Measurements from ENCODE around the gene GARIN5B.

GARIN5B gene

DNA sequence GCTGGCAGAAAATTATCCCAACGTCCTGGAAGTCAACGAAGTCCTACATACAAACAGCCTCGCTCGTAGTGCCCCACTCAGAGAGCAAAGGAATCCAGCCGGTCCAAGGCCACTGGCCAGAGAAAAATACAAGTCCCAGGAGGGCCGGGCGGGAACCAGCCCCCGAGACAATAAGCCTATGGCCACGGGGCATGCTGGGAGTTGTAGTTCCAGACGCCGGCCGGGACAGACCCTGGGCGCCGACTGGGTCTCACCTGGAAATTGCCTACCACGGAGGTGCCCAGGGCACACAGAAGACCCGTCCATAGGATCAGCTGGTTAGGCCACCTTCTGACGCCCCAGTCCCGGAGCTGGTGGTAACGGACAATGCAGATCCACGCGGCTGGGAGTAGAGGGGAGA is 43.3 kb downstream of the GARIN5B start:
- DNase-seq, result peak; percentile 60

DNA sequence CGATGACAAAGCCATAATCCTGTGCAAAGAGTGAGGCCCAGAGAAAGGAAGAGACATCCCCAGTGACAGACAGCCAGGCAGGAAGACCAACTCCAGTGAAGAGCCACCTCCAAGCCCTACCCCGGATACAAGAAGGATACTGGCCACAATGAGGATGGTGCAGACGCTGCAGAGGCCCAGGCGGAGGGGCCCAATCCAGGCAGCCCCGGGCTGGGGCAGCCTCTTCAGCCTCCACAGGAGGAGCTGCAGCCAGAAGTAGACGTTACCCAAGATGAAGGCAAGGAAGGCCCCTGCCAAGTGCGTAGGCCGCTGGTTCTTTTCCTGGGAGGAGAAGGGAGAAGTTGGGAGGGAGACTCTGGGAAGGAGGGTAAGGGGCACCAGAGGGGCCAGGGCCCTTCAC is 46.4 kb downstream of the GARIN5B start:
- DNase-seq, result no peak

- no peak for DNase-seq
Measured at GRCh38 chr19:55315956-55316525, 47.0 kb downstream of the GARIN5B start.

GRCh38 chr19:55314396-55314795 is 48.7 kb downstream of the GARIN5B start:
- DNase-seq, result no peak

DNA sequence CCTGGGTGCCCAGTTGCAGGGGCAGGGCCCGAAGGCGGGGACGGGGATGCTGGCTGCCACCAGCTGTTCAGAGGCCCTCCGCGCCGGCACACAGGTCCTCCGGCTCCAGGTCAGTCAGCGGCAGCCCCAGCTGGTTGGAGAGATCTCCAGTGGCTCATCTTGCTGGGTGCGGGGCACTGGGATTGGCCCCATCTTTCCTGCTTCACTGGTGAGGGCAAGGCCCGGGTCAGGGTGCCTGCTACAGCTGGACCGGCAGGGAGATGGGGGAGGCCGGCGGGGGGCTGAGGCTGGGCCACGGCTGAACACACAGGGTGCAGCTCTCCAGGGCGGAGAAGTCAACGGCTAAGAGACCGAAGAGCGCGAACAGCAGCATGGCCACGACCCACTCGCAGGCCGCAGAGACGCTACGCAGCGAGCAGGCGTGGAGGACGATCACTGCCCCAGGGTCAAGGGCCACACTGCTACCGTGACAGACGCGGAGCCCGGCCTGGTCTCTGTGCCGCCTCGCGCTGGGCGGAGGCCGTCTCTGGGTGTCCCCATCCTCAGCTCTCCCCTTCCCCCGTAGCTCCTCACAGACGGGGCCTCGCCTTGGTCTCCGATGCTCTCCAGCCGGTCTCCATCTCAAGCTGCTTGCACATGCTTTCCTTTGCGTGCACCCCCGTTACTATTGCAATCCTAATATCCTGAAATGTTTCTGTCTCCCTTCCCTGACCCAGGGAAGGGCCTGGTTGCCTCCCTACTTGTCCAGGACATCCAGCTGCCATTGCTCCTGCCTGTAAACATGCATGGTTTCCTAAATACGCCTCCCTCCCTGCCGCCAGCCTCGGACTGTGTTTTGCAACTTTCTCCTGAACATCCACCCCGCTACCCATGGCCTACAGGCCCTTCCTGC is 50.2 kb downstream of the GARIN5B start:
- DNase-seq, result no peak

DNA sequence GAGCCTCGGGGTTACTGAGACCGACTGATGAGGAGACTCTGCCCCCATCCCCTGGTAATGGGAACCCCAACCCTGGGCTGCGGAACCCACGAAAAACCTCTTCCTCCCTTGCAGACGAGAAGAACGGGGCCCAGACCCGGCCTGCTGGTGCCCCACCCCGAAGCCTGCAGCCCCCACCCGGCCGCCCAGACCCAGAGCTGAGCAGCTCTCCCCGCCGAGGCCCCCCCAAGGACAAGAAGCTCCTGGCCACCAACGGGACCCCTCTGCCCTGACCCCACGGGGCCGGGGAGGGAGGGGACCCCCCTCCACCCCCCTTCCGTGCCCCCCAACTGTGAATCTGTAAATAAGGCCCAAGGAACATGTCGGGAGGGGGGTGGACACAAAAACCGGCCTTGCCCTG is 51.3 kb downstream of the GARIN5B start:
- no peak for DNase-seq

DNA sequence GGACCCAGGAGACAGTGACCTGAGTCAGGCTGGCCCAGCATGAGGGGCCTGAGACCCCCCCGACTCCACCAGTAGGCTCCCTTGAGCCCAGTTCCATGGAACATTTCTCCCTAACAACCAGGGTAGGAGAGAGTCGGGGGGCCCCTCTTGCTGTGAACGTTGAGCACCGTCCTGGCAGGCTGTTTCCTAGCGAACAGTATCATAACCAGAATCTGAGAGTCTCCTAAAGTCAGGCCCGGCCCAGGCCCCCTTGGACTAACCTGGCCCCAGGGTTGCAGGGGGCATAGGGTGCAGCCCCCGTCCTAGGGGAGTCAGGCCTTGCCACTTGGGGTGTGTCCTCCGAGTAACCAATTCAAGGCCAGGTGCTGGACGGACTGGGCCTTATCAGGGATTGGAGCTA is 51.7 kb downstream of the GARIN5B start:
- no peak for DNase-seq

DNA sequence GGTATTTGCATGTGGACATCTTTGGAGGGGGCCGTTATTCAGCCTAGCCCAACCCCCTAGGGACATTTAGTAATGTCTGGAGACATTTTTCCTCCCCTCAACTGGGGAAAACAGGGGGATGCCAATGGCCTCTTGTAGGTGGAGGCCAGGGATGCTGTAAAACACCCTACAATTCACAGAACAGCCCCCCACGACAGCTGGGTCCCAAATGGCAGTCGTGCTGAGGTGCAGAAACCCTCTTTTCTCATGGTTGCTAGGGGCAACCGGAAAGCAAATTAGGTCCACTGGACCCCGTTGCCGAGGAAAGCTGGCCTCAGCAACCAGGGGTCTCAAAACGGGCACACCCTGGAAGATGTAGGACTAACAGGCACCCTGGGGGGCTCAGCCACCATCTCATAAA is 52.6 kb downstream of the GARIN5B start:
- no peak for DNase-seq

DNA sequence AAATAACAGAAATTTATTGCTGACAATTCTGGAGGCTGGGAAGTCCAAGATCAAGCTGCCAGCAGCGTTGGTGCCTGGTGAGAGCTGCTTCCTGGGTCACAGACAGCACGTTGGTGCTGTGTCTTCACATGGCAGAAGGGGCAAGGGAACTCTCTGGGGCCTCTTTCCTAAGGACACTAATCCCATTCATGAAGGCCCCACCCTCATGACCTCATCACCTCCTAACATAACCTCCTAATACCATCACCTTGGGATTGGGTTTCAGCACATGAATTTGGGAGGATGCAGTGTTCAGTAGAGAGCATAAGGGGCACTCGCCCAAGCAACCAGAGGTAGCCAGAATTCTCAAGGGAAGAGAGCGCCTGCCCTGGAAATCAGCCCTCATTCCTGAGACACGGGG is 53.6 kb downstream of the GARIN5B start:
- no peak for DNase-seq

DNA sequence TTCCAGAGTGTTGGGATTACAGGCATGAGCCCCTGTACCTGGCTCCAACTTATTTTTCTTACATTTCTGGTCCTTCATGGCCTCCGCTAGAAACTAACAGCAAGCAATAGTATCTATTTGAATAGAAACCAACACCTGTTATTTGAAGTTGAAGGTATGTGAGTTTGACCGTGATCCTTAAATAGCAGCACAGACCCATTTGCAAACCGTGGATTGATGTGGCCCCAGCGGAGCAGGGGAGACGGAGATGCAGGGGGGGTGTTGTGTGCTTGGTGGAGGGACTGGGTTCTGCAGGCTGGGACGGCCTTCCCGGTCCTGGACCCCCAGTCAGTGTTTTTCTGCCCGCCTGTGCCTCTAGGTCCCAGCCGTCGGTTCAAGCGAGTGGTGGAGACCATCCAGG is 54.8 kb downstream of the GARIN5B start:
- DNase-seq, result no peak

- no peak for DNase-seq
Measured at GRCh38 chr19:55306712-55307111, 56.3 kb downstream of the GARIN5B start.

GRCh38 chr19:55305983-55306562 is 57.0 kb downstream of the GARIN5B start:
- DNase-seq, result no peak

- no peak for DNase-seq
Measured at GRCh38 chr19:55305491-55305890, 57.6 kb downstream of the GARIN5B start.

- DNase-seq, result no peak
Measured at GRCh38 chr19:55304980-55305379, 58.1 kb downstream of the GARIN5B start.
